Stomach (tissue), 4 donors: ENCODE data around the gene ORC1.

Experiments used
- CTCF ChIP-seq, 7 experiments: fragments of 450-650 bp in 4 of 7; fragments of 200-600 bp in 3 of 7; sonication (generic) in 3 of 7; IDR thresholded peaks; one replicate each; pipeline ENCODE4 v1.5.1; 2016 to 2019; ENCODE audit warnings: antibody characterized with exemption in 7 of 7, control low read depth in 2 of 7, mild to moderate bottlenecking in 1 of 7
- POLR2A ChIP-seq, 4 donors: fragments of 450-650 bp; IDR thresholded peaks; one replicate each; pipeline ENCODE4 v1.6.1; 2016; ENCODE audit warnings: antibody characterized with exemption in 4 of 4, control low read depth in 2 of 4, mild to moderate bottlenecking in 1 of 4, moderate library complexity in 1 of 4

DNA sequence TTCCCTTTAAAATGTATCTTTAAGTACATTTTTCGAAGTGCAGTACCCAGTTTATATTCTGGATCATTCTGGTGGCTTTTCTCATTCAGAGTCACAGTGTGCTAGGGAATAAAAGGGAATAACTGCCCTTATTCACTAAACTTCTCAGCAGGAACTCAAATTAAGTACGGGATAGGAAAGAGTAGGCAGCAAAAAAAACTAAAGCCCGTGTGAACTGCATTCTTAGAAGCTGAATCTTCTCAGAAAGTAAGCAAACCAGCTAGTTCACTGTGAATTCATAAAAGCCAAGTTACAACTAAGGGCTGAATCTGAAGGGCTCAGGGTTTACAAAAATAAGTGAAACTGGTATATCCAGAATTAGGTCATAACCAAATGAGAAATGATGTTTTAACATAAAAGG, 22.1 kb upstream of the ORC1 start:
- TF ChIP-seq CTCF (IDR thresholded peaks at IDR 0.05) (no peak), POLR2A (IDR thresholded peaks at IDR 0.05) (no peak)
